Neutrophil (primary cell): ENCODE measurements around the gene TMEM161A.

ENCODE experiments used
- H3K27ac ChIP-seq: fragments of 200-600 bp; sonication (generic); 2 replicates; pipeline ENCODE4 v1.5.1; 2016; ENCODE audit warnings: mild to moderate bottlenecking, moderate library complexity
- H3K27me3 ChIP-seq: fragments of 200-600 bp; sonication (generic); 2 replicates; pipeline ENCODE4 v1.6.0; 2016; ENCODE audit warnings: mild to moderate bottlenecking
- H3K36me3 ChIP-seq: fragments of 200-600 bp; sonication (generic); 2 replicates; pipeline ENCODE4 v1.5.1; 2017
- H3K4me1 ChIP-seq, 2 experiments: fragments of 200-600 bp in 1 of 2; sonication (generic) in 1 of 2; 1 replicate in 1 of 2; 2 replicates in 1 of 2; pipeline versions ENCODE4 v1.5.1 to v1.6.1; 2013 to 2016; ENCODE audit warnings: low read depth in 1 of 2, low read length in 1 of 2, mild to moderate bottlenecking in 1 of 2, moderate library complexity in 1 of 2; ENCODE audit not compliant: control insufficient read depth in 1 of 2, insufficient read depth in 1 of 2
- H3K4me3 ChIP-seq, 2 experiments: fragments of 200-600 bp in 1 of 2; sonication (generic) in 1 of 2; 1 replicate in 1 of 2; 2 replicates in 1 of 2; pipeline ENCODE4 v1.5.1; 2013 to 2016; ENCODE audit warnings: low read depth in 1 of 2, low read length in 1 of 2, mild to moderate bottlenecking in 1 of 2, moderate library complexity in 1 of 2
- H3K9me3 ChIP-seq: fragments of 200-600 bp; sonication (generic); 2 replicates; pipeline ENCODE4 v1.5.1; 2016
- CTCF ChIP-seq: fragments of 200-600 bp; sonication (generic); IDR thresholded peaks from 2 replicates; pipeline ENCODE4 v1.5.1; 2016; ENCODE audit warnings: antibody characterized with exemption

TMEM161A gene

GRCh38 chr19:19075126-19075525 is 63.2 kb downstream of the TMEM161A start:
- Histone ChIP-seq H3K36me3 (no peaks in the 10 kb centered on the region), H3K27me3 (no peaks in the 10 kb centered on the region), H3K27ac (no peak overlapping the region), H3K4me1 (peaks cover 17 to 26% of the 10 kb centered on the region in 2 experiments), H3K9me3 (no peaks in the 10 kb centered on the region), H3K4me3 (no peak overlapping the region)
- TF ChIP-seq CTCF: no peak

- Histone ChIP-seq H3K4me1 (peaks cover 17 to 26% of the 10 kb centered on the region in 2 experiments), H3K36me3 (no peaks in the 10 kb centered on the region), H3K9me3 (no peaks in the 10 kb centered on the region), H3K4me3 (no peak overlapping the region), H3K27me3 (no peaks in the 10 kb centered on the region), H3K27ac (no peak overlapping the region)
- TF ChIP-seq CTCF: no peak
These were observed 63.9 kb downstream of the TMEM161A start for GRCh38 chr19:19074196-19074882.

- Histone ChIP-seq H3K9me3 (no peaks in the 10 kb centered on the region), H3K36me3 (no peaks in the 10 kb centered on the region), H3K27me3 (no peaks in the 10 kb centered on the region), H3K4me3 (no peak overlapping the region), H3K27ac (no peak overlapping the region), H3K4me1 (peaks cover 7 to 16% of the 10 kb centered on the region in 2 experiments)
- no peak for TF ChIP-seq CTCF
These were observed 66.4 kb downstream of the TMEM161A start for GRCh38 chr19:19071897-19072296.
